Muscle of back (tissue), 11 donors: ENCODE data around the gene CIAO3. TPM values are rescaled to one million over a fixed set of nuclear protein-coding genes. Genes with fewer than 3 reads are reported as not detected.
"Not testable (repeated sequence)": the region's sequence is repeated elsewhere in the genome, so short reads cannot be mapped to it uniquely, and the experiment has no call there.

Experiments
- DNase-seq, 3 donors: peaks; one replicate each; pipeline versions ENCODE4 v3.0.0 to v3.0.0-alpha.2; 2013
- polyA plus RNA-seq, 10 donors: library from polyadenylated mRNA; unstranded; fragments of 120-200 nt; gene quantifications; one replicate each; pipeline ENCODE4 v1.2.1, GENCODE V29; 2013; ENCODE audit not compliant: insufficient read length in 10 of 10

The CIAO3 gene
- polyA plus RNA-seq, 10 donors, result 11.4 to 17.5 (median 15.0) TPM

DNA sequence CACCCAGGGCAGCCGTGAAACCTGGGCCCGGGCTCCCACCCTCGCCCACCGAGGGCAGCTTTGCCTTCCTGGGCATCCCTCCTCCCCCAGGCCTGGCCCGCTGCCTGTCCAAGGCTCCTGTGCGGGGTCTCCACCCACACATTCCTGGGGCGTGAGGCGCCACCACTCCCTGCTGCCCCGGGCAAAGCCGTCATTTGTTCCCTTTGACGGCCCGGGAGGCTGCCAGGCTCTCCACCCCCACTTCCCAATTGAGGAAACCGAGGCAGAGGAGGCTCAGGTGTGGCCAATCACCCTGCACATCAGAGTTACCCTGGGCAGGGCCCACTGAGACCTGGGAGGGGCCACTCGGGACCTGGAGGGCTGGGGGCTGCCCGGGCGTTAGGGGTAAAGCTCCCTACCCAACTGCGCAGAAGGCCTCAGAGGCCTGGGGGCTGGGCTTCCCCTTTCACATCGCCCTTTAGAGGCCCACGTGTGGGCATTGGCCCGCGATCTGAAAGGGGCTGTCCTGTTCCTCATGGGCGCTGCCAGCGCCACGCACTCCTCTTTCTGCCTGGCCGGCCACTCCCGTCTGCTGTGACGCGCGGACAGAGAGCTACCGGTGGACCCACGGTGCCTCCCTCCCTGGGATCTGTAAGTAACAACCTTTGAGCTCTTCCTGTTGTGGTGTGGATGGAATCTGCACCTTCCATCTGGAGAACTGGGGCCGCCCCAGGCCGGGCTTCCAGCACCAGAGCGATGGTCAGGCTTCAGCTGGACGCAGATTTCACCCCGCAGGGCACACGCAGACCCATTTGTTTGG, 19.9 kb upstream of the CIAO3 start, which contains the start of gene MSLN:
Gene MSLN (plus strand): TSS at position 190 of the 799 bp plus-strand sequence. CDS start 1,947 bp downstream, outside the sequence.
- DNase-seq, result no peak

GRCh38 chr16:760065-760464, 19.3 kb upstream of the CIAO3 start:
- no peak for DNase-seq

GRCh38 chr16:759110-759910, 18.5 kb upstream of the CIAO3 start:
- no peak for DNase-seq

GRCh38 chr16:756428-756827, 15.6 kb upstream of the CIAO3 start:
- no peak for DNase-seq

- DNase-seq, result no peak
Observed at GRCh38 chr16:754656-755055, 13.9 kb upstream of the CIAO3 start.

DNA sequence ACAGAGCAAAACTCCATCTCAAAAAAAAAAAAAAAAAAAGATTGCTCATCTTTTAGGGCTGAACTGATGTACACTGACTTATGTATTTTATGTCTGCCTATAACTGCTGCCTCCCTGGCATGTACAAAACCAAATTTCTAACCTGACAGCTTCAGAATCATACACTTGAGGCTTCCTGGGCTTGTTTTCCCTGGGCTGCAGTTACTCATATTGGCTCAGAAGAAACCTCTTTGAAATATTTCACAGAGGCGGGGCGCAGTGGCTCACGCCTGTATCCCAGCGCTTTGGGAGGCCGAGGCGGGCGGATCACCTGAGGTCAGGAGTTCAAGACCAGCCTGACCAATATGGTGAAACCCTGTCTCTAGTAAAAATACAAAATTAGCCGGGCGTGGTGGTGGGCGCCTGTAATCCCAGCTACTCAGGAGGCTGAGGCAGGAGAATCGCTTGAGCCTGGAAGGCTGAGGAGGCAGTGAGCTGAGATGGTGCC, 13.4 kb upstream of the CIAO3 start:
- DNase-seq, result not testable (repeated sequence)

GRCh38 chr16:752007-752312, 11.2 kb upstream of the CIAO3 start:
- no peak for DNase-seq

GRCh38 chr16:751152-752006, 10.6 kb upstream of the CIAO3 start:
- DNase-seq, result no peak

- no peak for DNase-seq
Observed at GRCh38 chr16:750485-750884, 9.7 kb upstream of the CIAO3 start.

DNA sequence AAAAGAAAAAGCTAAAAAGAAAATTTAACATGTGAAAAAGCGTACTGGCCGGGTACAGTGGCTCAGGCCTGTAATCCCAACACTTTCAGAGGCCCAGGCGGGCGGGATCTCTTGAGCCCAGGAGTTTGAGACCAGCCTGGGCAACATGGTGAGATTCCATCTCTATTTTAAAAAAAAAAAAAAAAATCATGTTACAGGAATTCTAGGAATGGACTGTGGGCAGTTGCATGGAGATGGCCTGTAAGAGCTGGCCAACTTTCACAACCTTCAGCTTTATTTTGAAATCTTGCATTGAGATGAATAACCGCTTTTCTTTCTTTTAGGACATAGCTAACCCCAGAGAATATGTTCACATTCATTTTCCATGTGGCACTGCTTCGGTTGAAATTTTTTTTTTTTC, 8.2 kb upstream of the CIAO3 start:
- DNase-seq, result no peak

GRCh38 chr16:747978-748746, 7.4 kb upstream of the CIAO3 start:
- no peak for DNase-seq

GRCh38 chr16:746637-747036, 5.8 kb upstream of the CIAO3 start:
- DNase-seq, result no peak

GRCh38 chr16:745739-746138, 4.9 kb upstream of the CIAO3 start:
- no peak for DNase-seq

DNA sequence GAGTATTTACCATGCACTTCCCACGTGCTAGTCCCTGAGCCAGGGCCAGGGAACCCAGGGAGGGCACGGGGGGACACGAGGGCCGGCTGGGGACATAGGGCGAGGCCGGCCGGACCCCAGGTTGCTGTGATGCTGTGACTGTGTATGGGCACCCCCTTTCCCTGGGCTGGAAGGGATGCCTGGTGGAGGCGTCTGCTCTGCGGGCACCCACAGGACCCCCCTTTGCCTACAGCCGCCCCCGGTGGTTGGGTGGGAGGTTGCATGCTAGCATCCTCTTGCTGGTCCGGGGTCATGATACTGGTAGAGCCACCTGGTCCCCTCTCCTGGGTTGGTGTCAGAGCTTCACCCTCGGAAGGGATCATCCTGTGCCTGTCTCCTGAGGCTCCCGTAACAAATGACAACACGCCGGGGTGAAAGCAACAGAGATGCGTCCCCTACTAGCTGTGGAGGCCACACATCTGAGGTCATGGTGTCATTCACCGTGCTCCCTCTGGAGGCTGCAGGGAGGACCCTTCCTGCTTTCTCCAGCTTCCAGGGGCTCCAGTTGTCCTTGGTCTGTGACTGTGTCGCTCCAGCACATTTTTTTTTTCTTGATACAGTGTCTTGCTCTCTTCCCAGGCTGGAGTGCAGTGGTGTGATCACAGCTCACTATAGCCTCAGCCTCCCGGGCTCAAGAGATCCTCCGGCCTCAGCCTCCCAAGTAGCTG, 3.1 kb upstream of the CIAO3 start:
- DNase-seq, result no peak

- not testable (repeated sequence) for DNase-seq
Observed at GRCh38 chr16:742894-743293, 2.1 kb upstream of the CIAO3 start.

- DNase-seq, result no peak
Observed at GRCh38 chr16:741986-742629, 1.3 kb upstream of the CIAO3 start.

DNA sequence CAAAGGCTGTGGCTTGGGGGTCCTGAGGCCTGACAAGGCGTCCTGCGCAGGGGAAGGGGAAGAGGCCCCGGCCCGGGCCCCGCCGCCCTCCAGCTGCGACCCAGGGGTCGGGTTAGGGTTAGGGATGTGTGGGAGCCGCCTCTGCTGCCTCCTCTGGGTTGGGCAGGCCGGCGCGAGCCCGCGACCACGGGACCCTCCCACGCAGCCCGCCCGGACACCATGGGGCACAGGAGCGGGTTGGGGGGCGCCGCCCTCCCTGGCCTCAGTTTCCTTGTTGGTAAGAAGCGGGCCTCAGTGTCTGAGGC, 386 bp downstream of the CIAO3 start:
- no peak for DNase-seq

DNA sequence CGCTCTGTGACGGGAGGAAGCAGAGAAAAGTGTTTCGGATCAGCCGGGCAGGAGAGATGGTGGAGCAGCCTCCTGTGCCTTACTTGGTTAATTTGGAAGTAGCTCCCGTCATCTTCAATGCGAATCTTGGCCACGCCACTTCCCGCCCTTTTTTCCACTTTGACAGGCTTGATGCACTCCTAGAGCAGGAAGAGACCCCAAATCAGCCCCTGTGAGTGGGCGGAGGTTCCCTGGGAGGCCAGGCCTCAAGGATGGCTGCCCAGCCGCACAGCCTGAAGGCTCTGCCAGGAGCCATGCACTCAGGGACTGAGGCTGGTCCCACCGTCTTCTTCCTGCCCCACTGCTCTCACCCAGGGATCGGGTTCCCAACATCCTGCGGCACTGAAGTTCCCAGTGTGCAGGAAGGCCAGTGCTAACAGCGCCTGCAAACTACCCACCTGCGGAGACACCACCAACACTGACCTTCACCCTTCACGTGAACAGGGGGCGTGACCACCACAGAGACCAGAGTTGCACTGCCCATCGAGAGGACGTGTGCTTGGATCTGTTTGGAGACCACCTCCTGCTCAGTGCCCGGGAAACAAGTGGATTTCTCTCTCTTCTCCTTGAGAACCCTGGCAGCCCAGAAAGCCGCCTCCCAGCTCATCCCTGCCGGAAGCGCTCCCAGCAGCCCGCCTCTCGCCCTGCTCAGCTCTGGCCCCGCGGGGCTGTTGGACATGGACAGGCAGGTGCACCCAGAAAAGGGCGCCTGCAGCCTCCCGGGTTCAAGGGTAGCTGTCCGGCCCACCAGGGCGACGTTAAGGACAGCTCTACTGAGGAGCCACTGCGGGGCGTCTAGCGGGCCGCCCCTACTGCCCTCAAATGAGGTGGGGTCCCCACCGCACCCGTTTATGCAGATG, 988 bp downstream of the CIAO3 start:
- DNase-seq, result no peak

- DNase-seq, result no peak
Observed at GRCh38 chr16:736936-737481, 3.8 kb downstream of the CIAO3 start.
